Endodermal cell (in vitro differentiated cells): ENCODE results near the gene ZFAND3. TPM values are rescaled to one million over a fixed set of nuclear protein-coding genes. Genes with fewer than 3 reads are reported as not detected.

Source experiments
- DNase-seq: peaks from one replicate; pipeline ENCODE4 v3.0.0-alpha.2; 2017
- H3K27ac ChIP-seq: 2 replicates; pipeline ENCODE4 v1.5.1; 2013; ENCODE audit warnings: mild to moderate bottlenecking, low read depth, low read length, moderate library complexity
- H3K27me3 ChIP-seq: 2 replicates; pipeline ENCODE4 v1.6.1; 2013; ENCODE audit warnings: mild to moderate bottlenecking, low read length, moderate library complexity; ENCODE audit not compliant: insufficient read depth, control insufficient read depth, poor library complexity, severe bottlenecking
- H3K36me3 ChIP-seq: 2 replicates; pipeline ENCODE4 v1.7.0; 2013; ENCODE audit warnings: mild to moderate bottlenecking, low read length, moderate library complexity; ENCODE audit not compliant: control insufficient read depth, insufficient read depth
- H3K4me1 ChIP-seq: one replicate; pipeline ENCODE4 v1.7.0; 2013; ENCODE audit warnings: low read length; ENCODE audit not compliant: control insufficient read depth, insufficient read depth
- H3K4me3 ChIP-seq: 2 replicates; pipeline ENCODE4 v1.5.1; 2013; ENCODE audit warnings: mild to moderate bottlenecking, low read length, moderate library complexity
- H3K9ac ChIP-seq: 2 replicates; pipeline ENCODE4 v1.6.1; 2013; ENCODE audit warnings: mild to moderate bottlenecking, low read length, moderate library complexity; ENCODE audit not compliant: poor library complexity, severe bottlenecking; ENCODE audit errors: extremely low read depth
- H3K9me3 ChIP-seq: 2 replicates; pipeline ENCODE4 v1.6.1; 2013; ENCODE audit warnings: mild to moderate bottlenecking, low read length, moderate library complexity; ENCODE audit not compliant: control insufficient read depth
- H3K27ac Mint-ChIP-seq: 2 replicates; pipeline ENCODE4 v1.8.0; 2020; ENCODE audit warnings: mixed read lengths
- H3K27me3 Mint-ChIP-seq: 2 replicates; pipeline ENCODE4 v1.8.0; 2021; ENCODE audit warnings: mild to moderate bottlenecking, mixed read lengths; ENCODE audit not compliant: insufficient read depth
- H3K36me3 Mint-ChIP-seq: 2 replicates; pipeline ENCODE4 v1.8.0; 2020; ENCODE audit warnings: low read depth, mixed read lengths
- H3K4me1 Mint-ChIP-seq: 2 replicates; pipeline ENCODE4 v1.8.0; 2020; ENCODE audit warnings: mixed read lengths
- H3K4me3 Mint-ChIP-seq: 2 replicates; pipeline ENCODE4 v1.8.0; 2020; ENCODE audit warnings: mild to moderate bottlenecking, moderate library complexity, mixed read lengths
- H3K9me3 Mint-ChIP-seq: 2 replicates; pipeline ENCODE4 v1.8.0; 2020; ENCODE audit warnings: mild to moderate bottlenecking, mixed read lengths
- WGBS, 2 experiments: methylation state at CpG; one replicate each; pipeline versions ENCODE4 v1.1.5 to v1.1.7; 2013; ENCODE audit warnings: missing lambda C conversion rate in 2 of 2, mixed read lengths in 1 of 2; ENCODE audit not compliant: insufficient coverage in 1 of 2, insufficient read length in 1 of 2; 5-methylcytosine and 5-hydroxymethylcytosine counted together
- total RNA-seq, 2 donors: library from RNA; stranded (reverse); fragmentation: NEBNext Ultra II Directional in 1 of 2; extraction: Animal tissue kit (Norgen Biotek cat#: 25700) in 1 of 2; gene quantifications; 2 replicates in 1 of 2; 3 replicates in 1 of 2; pipeline ENCODE4 v1.2.1, GENCODE V29; 2021
- TF ChIP-seq, protein P1 (sequence below): fragments of 200-600 bp; sonication (generic); conservative IDR thresholded peaks from 2 replicates; pipeline ENCODE4 v1.5.0; 2021; ENCODE audit warnings: antibody characterized with exemption, mild to moderate bottlenecking

The ZFAND3 gene
- total RNA-seq, 2 donors from 2014 or later, result 67.1 to 86.2 TPM

- Histone ChIP-seq H3K4me1 (no peaks in the 10 kb centered on the region), H3K9ac (no peak overlapping the region), H3K4me3 (no peak overlapping the region), H3K9me3 (no peaks in the 10 kb centered on the region), H3K36me3 (peaks cover 18% of the 10 kb centered on the region), H3K27me3 (no peaks in the 10 kb centered on the region), H3K27ac (no peak overlapping the region)
- H3K9me3 Mint-ChIP-seq, result no peaks in the 10 kb centered on the region
- H3K4me3 Mint-ChIP-seq, result no peak overlapping the region
- TF ChIP-seq, protein P1, sequence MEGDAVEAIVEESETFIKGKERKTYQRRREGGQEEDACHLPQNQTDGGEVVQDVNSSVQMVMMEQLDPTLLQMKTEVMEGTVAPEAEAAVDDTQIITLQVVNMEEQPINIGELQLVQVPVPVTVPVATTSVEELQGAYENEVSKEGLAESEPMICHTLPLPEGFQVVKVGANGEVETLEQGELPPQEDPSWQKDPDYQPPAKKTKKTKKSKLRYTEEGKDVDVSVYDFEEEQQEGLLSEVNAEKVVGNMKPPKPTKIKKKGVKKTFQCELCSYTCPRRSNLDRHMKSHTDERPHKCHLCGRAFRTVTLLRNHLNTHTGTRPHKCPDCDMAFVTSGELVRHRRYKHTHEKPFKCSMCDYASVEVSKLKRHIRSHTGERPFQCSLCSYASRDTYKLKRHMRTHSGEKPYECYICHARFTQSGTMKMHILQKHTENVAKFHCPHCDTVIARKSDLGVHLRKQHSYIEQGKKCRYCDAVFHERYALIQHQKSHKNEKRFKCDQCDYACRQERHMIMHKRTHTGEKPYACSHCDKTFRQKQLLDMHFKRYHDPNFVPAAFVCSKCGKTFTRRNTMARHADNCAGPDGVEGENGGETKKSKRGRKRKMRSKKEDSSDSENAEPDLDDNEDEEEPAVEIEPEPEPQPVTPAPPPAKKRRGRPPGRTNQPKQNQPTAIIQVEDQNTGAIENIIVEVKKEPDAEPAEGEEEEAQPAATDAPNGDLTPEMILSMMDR, result no peak
- H3K4me1 Mint-ChIP-seq, result peaks cover 5% of the 10 kb centered on the region
- WGBS, 2 experiments, result 100% methylated on average over 1 of the region's 1 CpG
- no peaks in the 10 kb centered on the region for H3K27me3 Mint-ChIP-seq
- no peak for DNase-seq
- no peaks in the 10 kb centered on the region for H3K36me3 Mint-ChIP-seq
- no peak overlapping the region for H3K27ac Mint-ChIP-seq
These were observed 32.5 kb downstream of the ZFAND3 start for GRCh38 chr6:37851997-37852524.

GRCh38 chr6:37856285-37856684, 36.8 kb downstream of the ZFAND3 start:
- Mint-ChIP-seq H3K4me1 (no peaks in the 10 kb centered on the region), H3K27ac (no peak overlapping the region)
- 96 to 100% methylated on average over 1 to 2 of the region's 2 CpGs for WGBS, 2 experiments

GRCh38 chr6:37858363-37858762, 38.8 kb downstream of the ZFAND3 start:
- 97 to 100% methylated on average over 3 of the region's 3 CpGs for WGBS, 2 experiments
- Histone ChIP-seq H3K36me3 (peaks cover 12% of the 10 kb centered on the region), H3K9ac (no peak overlapping the region), H3K27ac (no peak overlapping the region), H3K27me3 (no peaks in the 10 kb centered on the region), H3K9me3 (no peaks in the 10 kb centered on the region), H3K4me3 (no peak overlapping the region), H3K4me1 (no peaks in the 10 kb centered on the region)
- no peaks in the 10 kb centered on the region for H3K4me1 Mint-ChIP-seq
- peaks cover 10% of the 10 kb centered on the region for H3K36me3 Mint-ChIP-seq
- TF ChIP-seq, protein P1, result no peak
- no peak for DNase-seq
- no peak overlapping the region for H3K27ac Mint-ChIP-seq
- H3K4me3 Mint-ChIP-seq, result no peak overlapping the region
- H3K9me3 Mint-ChIP-seq, result no peaks in the 10 kb centered on the region
- no peaks in the 10 kb centered on the region for H3K27me3 Mint-ChIP-seq

More at GRCh38 chr6:37856285-37856684, 36.8 kb downstream of the ZFAND3 start:
- no peaks in the 10 kb centered on the region for H3K27me3 Mint-ChIP-seq
- Histone ChIP-seq H3K9me3 (no peaks in the 10 kb centered on the region), H3K9ac (no peak overlapping the region), H3K36me3 (peaks cover 14% of the 10 kb centered on the region), H3K4me3 (no peak overlapping the region), H3K27me3 (no peaks in the 10 kb centered on the region), H3K27ac (no peak overlapping the region), H3K4me1 (no peaks in the 10 kb centered on the region)
- no peaks in the 10 kb centered on the region for H3K9me3 Mint-ChIP-seq
- DNase-seq, result no peak
- TF ChIP-seq, protein P1, result no peak
- H3K4me3 Mint-ChIP-seq, result no peak overlapping the region
- H3K36me3 Mint-ChIP-seq, result no peaks in the 10 kb centered on the region
